Peyer's patch (tissue), 4 donors: ENCODE data around the gene RSBN1L. TPM values are rescaled to one million over a fixed set of nuclear protein-coding genes. Genes with fewer than 3 reads are reported as not detected.

ENCODE experiments used
- DNase-seq, 3 donors: peaks; one replicate each; pipeline ENCODE4 v3.0.0-alpha.2; 2017 to 2019
- H3K27ac ChIP-seq, 4 donors: fragments of 200-600 bp; sonication (generic); one replicate each; pipeline ENCODE4 v1.5.1; 2016 to 2019
- H3K27me3 ChIP-seq, 2 donors: fragments of 200-600 bp; sonication (generic); one replicate each; pipeline ENCODE4 v1.5.1; 2019
- H3K36me3 ChIP-seq, 3 donors: fragments of 200-600 bp; sonication (generic); one replicate each; pipeline ENCODE4 v1.5.1; 2016 to 2019
- H3K4me1 ChIP-seq, 4 donors: fragments of 200-600 bp; sonication (generic); one replicate each; pipeline ENCODE4 v1.5.1; 2016 to 2019
- H3K4me3 ChIP-seq, 4 donors: fragments of 200-600 bp; sonication (generic); 1 replicate in 3 of 4; 2 replicates in 1 of 4; pipeline ENCODE4 v1.5.1; 2016 to 2019; ENCODE audit warnings: mild to moderate bottlenecking in 1 of 4
- H3K9me3 ChIP-seq, 4 donors: fragments of 200-600 bp; sonication (generic); one replicate each; pipeline ENCODE4 v1.5.1; 2016 to 2019; ENCODE audit warnings: mild to moderate bottlenecking in 1 of 4
- CTCF ChIP-seq, 6 experiments: fragments of 450-650 bp in 4 of 6; fragments of 200-600 bp in 2 of 6; sonication (generic) in 1 of 6; IDR thresholded peaks; one replicate each; pipeline ENCODE4 v1.5.1; 2017 to 2019; ENCODE audit warnings: antibody characterized with exemption in 6 of 6, mild to moderate bottlenecking in 3 of 6, moderate library complexity in 1 of 6
- POLR2A ChIP-seq, 2 donors: fragments of 450-650 bp; IDR thresholded peaks; one replicate each; pipeline ENCODE4 v1.5.1; 2017; ENCODE audit warnings: antibody characterized with exemption in 2 of 2, mild to moderate bottlenecking in 2 of 2, moderate library complexity in 2 of 2
- total RNA-seq, 4 donors: library from RNA; depleted of rRNA; stranded (reverse); fragments of >200 nt; gene quantifications; one replicate each; pipeline ENCODE4 v1.1.0, GENCODE V29; 2016

Gene RSBN1L
- total RNA-seq, 4 donors from 2014 or later: 18.9 to 57.8 (median 23.6) TPM

GRCh38 chr7:77687747-77688144 lies 8.5 kb upstream of the RSBN1L start:
- DNase-seq: no peak
- Histone ChIP-seq H3K9me3 (no peaks in the 10 kb centered on the region), H3K27ac (peak overlapping the region in 2 of 4 donors; percentile 9 to 22), H3K4me3 (no peak overlapping the region), H3K4me1 (peaks cover 0 to 57% (median 14%) of the 10 kb centered on the region in 4 donors), H3K27me3 (no peaks in the 10 kb centered on the region), H3K36me3 (peaks cover 0 to 9% (median 0%) of the 10 kb centered on the region in 3 donors)
- TF ChIP-seq CTCF (IDR thresholded peaks at IDR 0.05) (no peak), POLR2A (IDR thresholded peaks at IDR 0.05) (no peak)

DNA sequence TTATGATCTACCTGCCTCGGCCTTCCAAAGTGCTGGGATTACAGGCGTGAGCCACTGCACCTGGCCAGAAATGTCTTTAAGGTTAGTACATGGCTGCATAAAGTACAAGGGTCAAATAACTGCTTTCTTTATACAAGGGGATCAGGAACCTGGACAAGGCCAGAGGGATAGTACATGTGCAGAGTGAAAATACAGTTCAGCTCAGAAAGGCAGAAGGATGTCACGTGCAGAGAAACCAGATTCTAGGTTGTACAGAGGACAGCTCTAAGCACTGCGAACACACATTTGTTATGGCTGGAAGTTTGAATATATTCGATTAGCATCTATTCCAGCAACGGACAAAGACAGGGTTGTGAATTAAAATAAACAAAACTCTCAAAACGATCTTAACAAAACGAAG lies 6.0 kb upstream of the RSBN1L start:
- Histone ChIP-seq H3K27ac (peak overlapping the region in 1 of 4 donors; percentile 55), H3K4me3 (no peak overlapping the region), H3K4me1 (peaks cover 0 to 70% (median 12%) of the 10 kb centered on the region in 4 donors), H3K9me3 (no peaks in the 10 kb centered on the region), H3K27me3 (no peaks in the 10 kb centered on the region), H3K36me3 (no peaks in the 10 kb centered on the region)
- TF ChIP-seq POLR2A (IDR thresholded peaks at IDR 0.05) (no peak), CTCF (IDR thresholded peaks at IDR 0.05) (no peak)
- no peak for DNase-seq

GRCh38 chr7:77691892-77692491 lies 4.3 kb upstream of the RSBN1L start:
- Histone ChIP-seq H3K27ac (peak overlapping the region in 2 of 4 donors; percentile 65 to 71), H3K36me3 (no peaks in the 10 kb centered on the region), H3K9me3 (no peaks in the 10 kb centered on the region), H3K4me1 (peaks cover 0 to 56% (median 7%) of the 10 kb centered on the region in 4 donors), H3K27me3 (no peaks in the 10 kb centered on the region), H3K4me3 (peak overlapping the region in 1 of 4 donors; percentile 17)
- DNase-seq: peak in 1 of 3 donors; percentile 74
- TF ChIP-seq POLR2A (IDR thresholded peaks at IDR 0.05) (no peak), CTCF (IDR thresholded peaks at IDR 0.05) (no peak)

GRCh38 chr7:77693830-77694583 lies 2.3 kb upstream of the RSBN1L start:
- no peak for TF ChIP-seq CTCF (IDR thresholded peaks at IDR 0.05)
- TF ChIP-seq POLR2A (IDR thresholded peaks at IDR 0.05): no peak
- no peaks in the 10 kb centered on the region for H3K9me3 ChIP-seq
- no peaks in the 10 kb centered on the region for H3K36me3 ChIP-seq
- H3K27me3 ChIP-seq: no peaks in the 10 kb centered on the region
- H3K27ac ChIP-seq: peak overlapping the region in 2 of 4 donors; percentile 67 to 94
- H3K4me1 ChIP-seq: peaks cover 0 to 48% (median 5%) of the 10 kb centered on the region in 4 donors
- H3K4me3 ChIP-seq: peak overlapping the region in 3 of 4 donors; percentile 69 to 84 (median 82)
- DNase-seq: no peak

DNA sequence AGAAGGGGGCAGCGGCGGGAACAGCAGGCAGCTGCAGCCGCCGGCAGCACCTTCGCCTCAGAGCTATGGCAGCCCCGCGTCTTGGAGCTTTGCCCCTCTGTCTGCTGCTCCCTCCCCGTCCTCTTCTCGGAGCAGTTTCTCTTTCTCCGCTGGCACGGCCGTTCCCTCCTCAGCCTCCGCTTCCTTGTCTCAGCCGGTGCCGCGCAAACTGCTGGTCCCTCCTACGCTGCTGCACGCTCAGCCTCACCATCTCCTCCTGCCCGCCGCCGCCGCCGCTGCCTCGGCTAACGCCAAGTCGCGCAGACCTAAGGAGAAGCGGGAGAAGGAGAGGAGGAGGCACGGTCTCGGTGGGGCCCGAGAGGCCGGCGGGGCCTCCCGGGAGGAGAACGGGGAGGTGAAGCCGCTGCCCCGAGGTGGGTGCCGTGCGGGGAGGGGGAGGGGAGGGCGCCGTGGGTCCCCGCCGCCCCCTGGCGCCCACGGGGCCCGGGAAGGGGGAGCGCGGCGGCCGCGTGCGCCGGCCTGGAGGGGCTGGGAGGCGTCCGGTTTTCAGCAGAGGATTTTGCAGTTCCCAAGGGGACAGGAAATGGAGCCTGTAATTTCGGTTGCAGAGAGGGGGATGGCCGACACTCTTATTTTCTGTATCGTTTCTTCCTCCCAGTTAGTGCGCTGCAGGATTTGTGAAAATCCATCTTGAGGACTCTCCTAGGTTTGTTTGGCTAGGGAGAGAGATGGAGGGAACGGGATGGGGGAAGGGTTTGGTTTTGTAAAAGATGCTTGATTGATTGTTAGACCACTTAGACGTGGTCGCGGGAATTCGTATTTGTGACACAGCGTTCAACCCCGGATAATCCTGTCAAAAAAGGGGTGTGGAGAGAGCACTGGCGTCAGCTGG lies 630 bp downstream of the RSBN1L start:
- Histone ChIP-seq H3K9me3 (no peaks in the 10 kb centered on the region), H3K4me1 (peaks cover 0 to 39% (median 8%) of the 10 kb centered on the region in 4 donors), H3K27ac (peak overlapping the region; percentile 91 to 99 (median 96)), H3K36me3 (no peaks in the 10 kb centered on the region), H3K4me3 (peak overlapping the region; percentile 69 to 88 (median 83)), H3K27me3 (no peaks in the 10 kb centered on the region)
- no peak for TF ChIP-seq CTCF (IDR thresholded peaks at IDR 0.05)
- peak in 1 of 2 donors; percentile 35 for TF ChIP-seq POLR2A (IDR thresholded peaks at IDR 0.05)
- peak; percentile 59 to 83 (median 72) for DNase-seq
